GM18870 (cell line): ENCODE results near the gene DHRS3.

Source experiments
- ATAC-seq: cut with Tn5 transposase; IDR thresholded peaks from one replicate; pipeline ENCODE4 v1.9.1; 2021; ENCODE audit warnings: moderate library complexity; ENCODE audit not compliant: unreplicated experiment

The DHRS3 gene

GRCh38 chr1:12555411-12556367 is 62.3 kb downstream of the DHRS3 start:
- no peak for ATAC-seq

DNA sequence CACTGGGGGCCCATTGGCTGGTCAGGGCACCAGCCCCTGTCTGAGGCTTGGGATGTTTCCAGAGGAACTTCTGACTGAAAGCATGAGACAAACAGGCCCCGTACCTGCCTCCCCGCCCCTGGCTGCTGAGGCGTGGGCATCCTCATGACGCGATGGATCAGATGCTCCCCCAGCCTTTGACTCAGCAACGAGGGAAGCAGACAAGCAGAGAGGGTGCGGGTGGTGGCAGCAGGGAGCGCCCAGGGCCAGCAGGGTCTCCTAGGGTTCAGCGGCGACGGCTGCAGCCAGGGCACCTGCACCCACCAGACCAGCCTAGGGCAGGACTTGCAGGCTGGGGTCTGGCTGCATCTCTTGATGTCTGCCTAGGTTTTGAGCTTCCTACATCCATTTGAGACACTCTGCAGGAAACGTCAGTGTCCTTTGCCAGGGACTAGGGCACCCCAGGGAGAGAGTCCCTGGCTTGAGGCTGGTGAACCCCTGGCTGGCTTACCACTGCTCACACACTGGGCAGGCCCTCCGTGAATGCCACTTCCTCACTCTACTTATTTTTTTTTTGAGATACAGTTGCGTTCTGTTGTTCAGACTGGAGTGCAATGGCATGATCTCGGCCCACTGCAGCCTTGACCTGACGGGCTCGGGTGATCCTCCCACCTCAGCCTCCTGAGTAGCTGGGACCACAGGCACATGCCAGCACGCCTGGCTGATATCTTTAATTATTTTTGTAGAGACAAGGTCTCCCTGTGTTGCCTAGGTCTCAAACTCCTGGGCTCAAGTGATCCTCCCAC is 63.3 kb downstream of the DHRS3 start:
- ATAC-seq: no peak

- ATAC-seq: no peak
Observed at GRCh38 chr1:12553963-12554362, 64.0 kb downstream of the DHRS3 start.

- no peak for ATAC-seq
Observed at GRCh38 chr1:12552951-12553921, 64.8 kb downstream of the DHRS3 start.

GRCh38 chr1:12552111-12552888 is 65.7 kb downstream of the DHRS3 start:
- no peak for ATAC-seq

DNA sequence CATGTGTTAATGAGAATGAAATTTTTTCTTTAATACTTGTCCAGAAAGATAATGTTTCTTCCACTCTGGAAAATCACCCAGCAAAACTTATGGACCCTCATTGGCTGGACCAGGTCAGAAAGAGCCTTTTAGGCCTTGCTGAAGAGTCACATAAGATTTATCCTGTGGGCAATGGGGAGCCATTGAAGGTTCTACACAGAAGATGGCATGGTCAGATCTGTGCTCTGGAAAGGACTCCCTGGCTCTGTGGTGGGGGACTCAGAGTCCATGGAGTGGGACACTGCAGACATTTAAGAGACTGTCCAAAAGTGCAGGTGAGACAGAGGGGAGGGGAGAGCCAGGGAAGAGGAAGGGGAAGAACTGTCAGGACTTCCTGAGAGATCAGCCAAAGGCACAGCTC is 66.4 kb downstream of the DHRS3 start:
- ATAC-seq: no peak

DNA sequence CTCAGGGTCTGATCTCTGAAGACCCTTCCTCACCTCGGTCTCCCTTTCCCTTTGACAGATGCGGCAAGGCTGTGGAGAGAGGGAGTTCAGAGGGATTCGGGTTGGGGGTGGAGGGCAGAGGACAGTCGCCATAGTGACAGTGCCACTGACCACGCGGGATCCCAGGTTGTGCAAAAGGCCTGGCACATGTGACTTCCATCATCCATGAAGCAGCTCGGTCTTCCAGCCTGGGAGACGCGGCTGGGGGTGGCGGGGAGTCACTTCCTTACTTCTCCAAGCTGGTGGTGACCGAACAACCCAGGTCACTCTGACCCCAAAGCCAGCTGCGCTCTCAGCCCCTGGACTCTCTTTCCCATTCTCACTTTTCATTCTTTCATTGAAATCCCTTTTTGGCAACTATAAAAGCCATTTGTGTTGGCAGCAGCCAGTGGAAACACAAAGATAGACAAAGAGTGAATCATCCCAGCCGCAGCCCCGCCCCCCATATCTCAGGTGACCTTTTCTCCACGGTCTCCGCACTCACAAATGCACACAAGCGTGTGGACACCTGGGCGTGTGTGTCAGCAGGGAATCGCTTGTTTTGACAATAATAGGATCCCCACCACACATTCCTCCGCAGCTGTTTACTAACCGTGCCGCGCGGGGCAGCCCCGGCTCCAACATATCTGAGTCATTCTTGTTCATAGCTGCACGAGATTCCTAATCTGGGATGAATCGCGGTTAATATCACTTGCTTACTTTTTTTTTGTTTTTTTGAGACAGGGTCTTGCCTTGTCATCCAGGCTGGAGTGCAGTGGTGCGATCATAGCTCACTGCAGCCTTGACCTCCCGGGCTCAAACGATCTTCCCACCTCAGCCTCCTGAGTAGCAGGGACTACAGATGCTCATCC is 68.3 kb downstream of the DHRS3 start:
- ATAC-seq: no peak

DNA sequence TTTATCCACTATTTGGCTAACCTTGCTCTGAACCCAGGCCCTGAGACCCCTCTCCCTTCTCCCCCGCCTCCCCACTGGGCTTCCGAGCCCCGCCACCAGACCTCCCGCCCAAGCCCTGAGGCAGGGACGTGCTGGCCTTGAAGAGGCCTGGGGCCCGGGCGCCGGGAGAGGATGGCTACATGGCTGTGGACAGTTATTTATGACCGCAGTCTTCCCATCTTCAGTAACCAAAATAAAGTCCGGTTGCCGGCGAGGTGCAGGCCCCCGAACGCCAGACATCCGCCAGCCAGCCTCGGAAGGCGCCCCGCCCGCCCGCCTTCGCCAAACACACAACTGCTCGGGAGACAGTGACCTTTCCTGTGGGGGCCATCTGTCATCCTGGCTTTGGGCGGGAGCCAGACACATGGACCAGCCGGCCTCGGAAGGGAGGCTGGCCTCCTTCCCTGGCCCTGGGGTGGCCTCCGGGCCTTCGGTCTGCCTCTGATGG is 69.0 kb downstream of the DHRS3 start:
- ATAC-seq: no peak

- ATAC-seq: no peak
Observed at GRCh38 chr1:12548279-12548972, 69.6 kb downstream of the DHRS3 start.

DNA sequence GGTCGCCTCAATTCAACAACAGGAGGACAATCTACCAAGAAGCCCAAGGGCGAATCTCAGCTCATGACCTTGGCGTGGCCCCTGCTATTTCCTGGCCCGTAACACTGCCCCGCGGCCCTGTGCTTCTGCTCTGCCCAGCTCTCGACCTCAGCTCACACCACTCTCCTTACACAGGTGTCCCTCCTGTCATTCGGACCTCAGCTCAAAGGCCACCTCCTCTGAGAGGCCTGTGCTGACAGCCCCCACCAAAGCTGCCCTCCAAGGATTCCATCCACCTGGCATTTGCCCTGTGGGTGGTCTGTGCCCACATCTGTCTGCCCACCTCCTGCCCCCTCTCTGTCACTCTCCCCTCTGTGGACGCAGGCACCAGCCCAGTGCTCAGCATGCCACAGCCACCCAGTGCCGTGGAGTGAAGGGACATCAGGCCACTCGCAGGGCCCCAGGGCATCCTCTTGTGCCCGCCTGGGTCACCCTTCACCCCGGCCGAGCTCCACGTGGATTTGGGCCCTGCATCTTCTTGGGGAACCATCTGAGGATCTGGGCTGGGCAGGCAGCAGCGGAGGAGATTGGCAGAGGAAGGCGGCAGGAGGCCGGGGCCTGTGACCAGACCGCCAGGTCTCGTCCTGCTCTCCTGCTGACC is 70.3 kb downstream of the DHRS3 start:
- ATAC-seq: no peak

- ATAC-seq: no peak
Observed at GRCh38 chr1:12546771-12547585, 71.0 kb downstream of the DHRS3 start.

- ATAC-seq: no peak
Observed at GRCh38 chr1:12544992-12545391, 73.0 kb downstream of the DHRS3 start.

DNA sequence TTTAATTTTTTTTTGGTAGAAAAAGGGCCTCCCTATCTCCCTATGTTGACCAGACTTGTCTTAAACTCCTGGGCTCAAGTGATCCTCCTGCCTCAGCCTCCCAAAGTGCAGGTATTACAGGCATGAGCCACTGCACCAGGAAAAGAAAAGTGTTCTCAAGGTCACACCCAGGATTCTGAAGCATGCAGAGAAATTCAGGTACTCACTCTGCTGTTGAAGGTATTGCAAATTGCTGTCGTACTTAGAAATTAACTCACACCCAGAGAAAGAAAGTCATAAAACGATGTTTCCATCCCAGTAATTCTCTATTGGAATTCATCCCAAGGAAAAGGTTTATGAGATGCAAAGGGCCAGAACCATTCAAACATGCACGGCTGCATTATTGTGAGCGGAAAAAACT is 73.7 kb downstream of the DHRS3 start:
- ATAC-seq: no peak

- no peak for ATAC-seq
Observed at GRCh38 chr1:12543740-12544154, 74.3 kb downstream of the DHRS3 start.

DNA sequence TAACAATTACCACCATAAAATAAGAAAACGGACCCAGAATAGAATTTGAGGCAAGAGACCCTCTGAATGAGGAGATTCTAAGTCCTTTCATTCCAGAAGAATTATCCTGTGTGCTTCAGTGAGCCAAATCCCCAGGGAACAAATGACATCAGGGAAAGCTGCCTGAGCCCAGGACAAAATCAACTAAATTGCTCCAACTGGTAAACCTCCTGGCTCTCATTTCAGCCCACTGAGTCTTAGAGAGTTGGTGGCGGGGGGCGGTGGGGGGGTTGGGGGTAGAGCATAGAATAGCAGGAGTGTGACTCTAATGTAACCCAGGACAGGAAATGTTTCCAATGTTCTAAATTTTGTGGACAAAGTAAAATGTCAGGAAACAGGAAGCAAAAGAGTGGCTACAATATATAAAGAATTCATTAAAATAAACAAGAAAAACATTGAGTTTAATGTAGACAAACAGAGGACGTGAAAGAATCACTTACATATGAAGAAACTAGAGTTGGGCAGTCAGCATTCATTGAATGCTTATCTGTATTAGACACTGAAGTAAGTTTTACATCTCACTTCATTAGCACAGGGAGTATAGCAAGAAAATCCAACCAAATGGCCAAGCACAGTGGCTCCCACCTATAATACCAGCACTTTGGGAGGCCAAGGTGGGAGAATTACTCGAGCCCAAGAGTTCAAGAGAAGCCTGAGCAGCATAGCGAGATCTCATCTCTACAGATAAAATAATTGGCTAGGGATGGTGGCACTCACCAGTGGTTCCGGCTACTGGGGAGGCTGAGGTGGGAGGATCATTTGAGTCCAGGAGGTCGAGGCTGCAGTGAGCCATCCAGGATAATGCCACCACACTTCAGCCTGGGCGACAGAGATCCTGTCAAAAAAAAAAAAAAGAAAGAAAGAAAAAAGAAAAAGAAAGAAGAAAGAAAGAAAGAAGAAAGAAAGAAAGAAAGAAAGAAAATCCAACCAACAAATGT is 75.1 kb downstream of the DHRS3 start:
- ATAC-seq: no peak

DNA sequence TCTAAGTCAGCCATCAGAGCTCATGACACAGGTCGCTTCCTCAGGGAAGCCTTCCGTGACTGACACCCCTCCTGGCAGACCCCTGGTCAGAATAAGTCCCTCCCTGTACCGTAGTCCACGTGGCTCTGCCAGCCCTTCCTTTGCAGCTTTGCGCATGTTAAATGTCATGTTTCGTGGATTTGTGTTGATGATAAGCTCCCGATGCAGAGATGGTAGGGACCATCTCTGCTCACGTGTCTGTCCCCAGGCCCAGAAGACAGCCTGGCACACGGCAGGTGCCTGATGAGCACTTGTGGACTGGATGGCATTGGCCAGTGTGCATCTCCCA is 75.9 kb downstream of the DHRS3 start:
- ATAC-seq: no peak
